K562 (cell line): ENCODE measurements around the gene PLCL2. TPM values are rescaled to one million over a fixed set of nuclear protein-coding genes. Genes with fewer than 3 reads are reported as not detected.

Experiments
- ATAC-seq: fragments of 200-7000 bp; cut with Tn5 transposase; 3 replicates; pipeline ENCODE4 v1.9.1; 2020; ENCODE audit warnings: moderate library complexity
- BruUV-seq: library from RNA; stranded (reverse); fragments of 400-500 nt; replicated peaks from 2 replicates; lab custom pipeline; 2021; lab: Mats Ljungman, UMichigan
- CTCF ChIA-PET: fragments of 300-600 bp; formaldehyde crosslinking; extraction: SDS; loops from one replicate; lab custom pipeline; 2021; ENCODE audit warnings: low intra/inter-chr PET ratio; lab: Yijun Ruan, JAX
- POLR2A ChIA-PET: fragments of 300-600, 350-650 bp; sonication (Branson Sonifier 250); formaldehyde crosslinking; extraction: SDS; loops from one replicate; lab custom pipeline; 2021; ENCODE audit warnings: antibody characterized with exemption, inconsistent platforms; lab: Yijun Ruan, JAX
- DNase-seq, 4 experiments: peaks; one replicate each; pipeline versions ENCODE4 v3.0.0 to v3.0.0-alpha.2; 2011 to 2018; ENCODE audit warnings: low spot score in 3 of 4, mixed read lengths in 3 of 4; ENCODE audit errors: extremely low read depth in 1 of 4
- FAIRE-seq: peaks from 2 replicates; lab custom pipeline; 2011; peaks lifted over from hg19 to GRCh38; lab: Jason Lieb, UNC
- H2AFZ ChIP-seq: 2 replicates; pipeline ENCODE4 v1.6.0; 2011; ENCODE audit warnings: low read depth, low read length, control low read depth, inconsistent platforms
- H3K27ac ChIP-seq: fragments of 200-600 bp; 3 replicates; pipeline ENCODE4 v1.8.0; 2011; ENCODE audit warnings: low read depth, mild to moderate bottlenecking, control low read depth, inconsistent platforms, low read length, moderate library complexity, mixed read lengths; ENCODE audit errors: extremely low read depth
- H3K27me3 ChIP-seq, 2 experiments: fragments of 300-600 bp in 1 of 2; 2 replicates in 1 of 2; 3 replicates in 1 of 2; pipeline versions ENCODE4 v1.6.0 to v1.8.0; 2011; ENCODE audit warnings: inconsistent platforms in 2 of 2, low read length in 2 of 2, mild to moderate bottlenecking in 1 of 2, mixed read lengths in 1 of 2, moderate library complexity in 1 of 2; ENCODE audit not compliant: control insufficient read depth in 2 of 2, insufficient read depth in 2 of 2
- H3K36me3 ChIP-seq: fragments of 300-600 bp; 3 replicates; pipeline ENCODE4 v1.8.0; 2011; ENCODE audit warnings: mild to moderate bottlenecking, low read length, inconsistent platforms; ENCODE audit not compliant: control insufficient read depth, insufficient read depth
- H3K4me1 ChIP-seq, 2 experiments: fragments of 200-600 bp in 1 of 2; replicated peaks in 1 of 2; 2 replicates in 1 of 2; 3 replicates in 1 of 2; pipeline versions ENCODE4 v1.5.1 to v1.8.0; 2011; ENCODE audit warnings: inconsistent platforms in 2 of 2, low read length in 2 of 2, mild to moderate bottlenecking in 1 of 2, mixed read lengths in 1 of 2, moderate library complexity in 1 of 2; ENCODE audit not compliant: control insufficient read depth in 2 of 2, insufficient read depth in 2 of 2
- H3K4me2 ChIP-seq: 2 replicates; pipeline ENCODE4 v1.6.1; 2011; ENCODE audit warnings: low read length, control low read depth, inconsistent platforms, mixed read lengths; ENCODE audit not compliant: insufficient read depth
- H3K4me3 ChIP-seq: fragments of 200-600 bp; sonication (generic), shearing (Covaris generic); 2 replicates; pipeline ENCODE4 v1.5.1; 2016; ENCODE audit warnings: control low read depth, inconsistent platforms
- H3K79me2 ChIP-seq: fragments of 200-600 bp; 3 replicates; pipeline ENCODE4 v1.8.0; 2011; ENCODE audit warnings: low read length, inconsistent platforms; ENCODE audit not compliant: control insufficient read depth, insufficient read depth
- H3K9ac ChIP-seq, 2 experiments: 2 replicates each; pipeline versions ENCODE4 v1.6.0 to v1.6.1; 2011; ENCODE audit warnings: low read depth in 2 of 2, low read length in 2 of 2, control low read depth in 1 of 2, inconsistent platforms in 1 of 2, mild to moderate bottlenecking in 1 of 2, mixed read lengths in 1 of 2; ENCODE audit not compliant: insufficient read depth in 1 of 2
- H3K9me1 ChIP-seq: one replicate; pipeline ENCODE4 v1.6.0; 2011; ENCODE audit warnings: inconsistent platforms, mild to moderate bottlenecking, low read length, moderate library complexity; ENCODE audit not compliant: control insufficient read depth, insufficient read depth
- H3K9me3 ChIP-seq: replicated peaks from 2 replicates; pipeline ENCODE4 v1.5.1; 2011; ENCODE audit warnings: low read depth, low read length, inconsistent platforms; ENCODE audit not compliant: control insufficient read depth, insufficient read depth
- H4K20me1 ChIP-seq: replicated peaks from 2 replicates; pipeline ENCODE4 v1.6.1; 2011; ENCODE audit warnings: low read length, inconsistent platforms, mixed read lengths; ENCODE audit not compliant: control insufficient read depth, insufficient read depth
- ELK3 ChIP-seq: fragments of 450-650 bp; formaldehyde crosslinking; IDR thresholded peaks from 2 replicates; pipeline ENCODE4 v1.4.0; 2020; ENCODE audit warnings: mild to moderate bottlenecking
- HNRNPLL ChIP-seq: fragments of 200-400 bp; formaldehyde crosslinking; IDR thresholded peaks from 2 replicates; pipeline ENCODE4 v1.6.1; 2017; ENCODE audit warnings: low read length, low read depth, mild to moderate bottlenecking; ENCODE audit not compliant: poor library complexity, severe bottlenecking
- KAT8 ChIP-seq: fragments of 450-650 bp; IDR thresholded peaks from 2 replicates; pipeline ENCODE4 v1.6.1; 2016; ENCODE audit warnings: low read depth, mild to moderate bottlenecking
- MCM2 ChIP-seq: fragments of 450-650 bp; IDR thresholded peaks from 2 replicates; pipeline ENCODE4 v1.6.1; 2017; ENCODE audit warnings: low read depth, mild to moderate bottlenecking
- MLLT1 ChIP-seq, 2 experiments: fragments of 450-650 bp; IDR thresholded peaks; 2 replicates each; pipeline ENCODE4 v1.6.1; 2016
- NBN ChIP-seq: fragments of 450-650 bp; IDR thresholded peaks from 2 replicates; pipeline ENCODE4 v1.6.1; 2016; ENCODE audit warnings: low read depth, mild to moderate bottlenecking
- NR4A1 ChIP-seq, 2 experiments: fragments of 250-450 bp in 1 of 2; fragments of 450-650 bp in 1 of 2; sonication (Bioruptor Pico) in 1 of 2; IDR thresholded peaks; 2 replicates each; pipeline versions ENCODE4 v1.4.0 to v1.6.1; 2016 to 2020; ENCODE audit warnings: mild to moderate bottlenecking in 2 of 2, missing compliant biosample characterization in 1 of 2, missing genetic modification characterization in 1 of 2, moderate library complexity in 1 of 2
- POLR2AphosphoS2 ChIP-seq: IDR thresholded peaks from 2 replicates; pipeline ENCODE4 v1.6.1; 2012; ENCODE audit warnings: low read length, improper control_type of control experiment
- REST ChIP-seq, 2 experiments: fragments of 450-650 bp; formaldehyde crosslinking in 1 of 2; IDR thresholded peaks; 2 replicates each; pipeline versions ENCODE4 v1.4.0 to v1.6.1; 2014 to 2020; ENCODE audit warnings: mild to moderate bottlenecking in 2 of 2, borderline replicate concordance in 1 of 2, low read depth in 1 of 2
- TAF1 ChIP-seq: IDR thresholded peaks from 2 replicates; pipeline ENCODE4 v1.6.1; 2011; ENCODE audit warnings: mild to moderate bottlenecking, low read length, moderate library complexity; ENCODE audit not compliant: insufficient read depth, control insufficient read depth, severe bottlenecking; ENCODE audit errors: extremely low read depth
- ZNF134 ChIP-seq: fragments of 250-450 bp; sonication (Bioruptor Pico); conservative IDR thresholded peaks from 2 replicates; pipeline ENCODE4 v1.4.0; 2020
- ZNF445 ChIP-seq: fragments of 250-450 bp; sonication (Bioruptor Pico); IDR thresholded peaks from 2 replicates; pipeline ENCODE4 v1.4.0; 2020; ENCODE audit warnings: low read depth, mild to moderate bottlenecking, moderate library complexity
- ZNF583 ChIP-seq: fragments of 250-450 bp; sonication (Bioruptor Pico); IDR thresholded peaks from 2 replicates; pipeline ENCODE4 v1.4.0; 2020
- WGBS: fragments of 100-300 bp; shearing (Covaris generic); methylation state at CpG from one replicate; pipeline ENCODE4 v1.1.6; 2016; ENCODE audit warnings: low coverage, mixed read lengths; ENCODE audit not compliant: insufficient coverage; ENCODE audit errors: missing lambda C conversion rate; 5-methylcytosine and 5-hydroxymethylcytosine counted together
- in situ Hi-C: fragments of 300-500 bp; cut with MboI; formaldehyde crosslinking; loops from 4 replicates; pipeline ENCODE4 v1.15.0; 2018; ENCODE audit warnings: inconsistent platforms, mixed read lengths
- intact Hi-C: fragments of 100-400 bp; cut with micrococcal nuclease; formaldehyde crosslinking; loops from 2 replicates; pipeline ENCODE4 v1.14.2; 2022
- polyA plus RNA-seq, 8 experiments: library from polyadenylated mRNA; depleted of rRNA in 4 of 8; stranded (reverse) in 5 of 8; unstranded in 3 of 8; fragments of >200 nt; fragmentation: Nextera tagmentation in 2 of 8; fragmentation: Illumina TruSeq in 1 of 8; extraction: Ambion mirVana in 2 of 8; extraction: Trizol in 1 of 8; gene quantifications; 2 replicates each; pipeline versions ENCODE4 v1.2.1 to v1.2.3, GENCODE V29; 2011 to 2014; ENCODE audit warnings: inconsistent platforms in 1 of 8, missing spikeins in 1 of 8
- total RNA-seq, 7 experiments: library from RNA; depleted of rRNA in 6 of 7; stranded (reverse); fragments of >200 nt in 6 of 7; fragmentation: Illumina TruSeq in 2 of 7; extraction: Trizol in 2 of 7; gene quantifications; 2 replicates each; pipeline versions ENCODE4 v1.2.1 to v1.2.3, GENCODE V29; 2011 to 2021; ENCODE audit warnings: low replicate concordance in 1 of 7

PLCL2 gene
- total and polyA plus RNA-seq, 9 of the 15 experiments (the other 6 are each of a cell fraction or from before 2014, with no cell fraction given) = 0.03 to 0.18 (median 0.11) TPM; not detected in 2

- Histone ChIP-seq H3K4me3 (no peak overlapping the region), H3K79me2 (no peaks in the 10 kb centered on the region), H4K20me1 (no peaks in the 10 kb centered on the region), H3K27me3 (no peaks in the 10 kb centered on the region), H2AFZ (no peak overlapping the region), H3K9ac (no peak overlapping the region), H3K9me1 (no peaks in the 10 kb centered on the region), H3K27ac (no peak overlapping the region), H3K9me3 (no peaks in the 10 kb centered on the region), H3K36me3 (no peaks in the 10 kb centered on the region), H3K4me2 (no peak overlapping the region), H3K4me1 (no peaks in the 10 kb centered on the region)
- POLR2A ChIA-PET = no interaction called here
- no peak for DNase-seq
- FAIRE-seq = no peak
- WGBS = 0% methylated on average over 2 of the region's 2 CpGs
- no TSS peak for BruUV-seq
- CTCF ChIA-PET = no interaction called here
- in situ Hi-C loops = no loop called here
- intact Hi-C loops = no loop called here
- ATAC-seq = no peak
- TF ChIP-seq ZNF445 (CRISPR knock-in tag) (no peak), TAF1 (no peak), MLLT1 (IDR thresholded peaks at IDR 0.05) (no peak), ZNF134 (CRISPR knock-in tag) (no peak), NBN (no peak), REST (IDR thresholded peaks at IDR 0.05; ENCODE audit: borderline replicate concordance) (no peak), REST (CRISPR knock-in tag; IDR thresholded peaks at IDR 0.05; ENCODE audit: low read depth) (no peak), KAT8 (no peak), HNRNPLL (no peak), NR4A1 (CRISPR knock-in tag; IDR thresholded peaks at IDR 0.05) (no peak), NR4A1 (tag; IDR thresholded peaks at IDR 0.05) (no peak), ZNF583 (CRISPR knock-in tag) (no peak), POLR2AphosphoS2 (no peak), MCM2 (no peak), ELK3 (CRISPR knock-in tag) (no peak)
Measured at GRCh38 chr3:16960125-16960524, 75.4 kb downstream of the PLCL2 start.
